Measurements from ENCODE around the gene SLC35A5. TPM values are rescaled to one million over a fixed set of nuclear protein-coding genes. Genes with fewer than 3 reads are reported as not detected.

The SLC35A5 gene
- total RNA-seq, 1 donor from 2014 or later, result 26.1 TPM

DNA sequence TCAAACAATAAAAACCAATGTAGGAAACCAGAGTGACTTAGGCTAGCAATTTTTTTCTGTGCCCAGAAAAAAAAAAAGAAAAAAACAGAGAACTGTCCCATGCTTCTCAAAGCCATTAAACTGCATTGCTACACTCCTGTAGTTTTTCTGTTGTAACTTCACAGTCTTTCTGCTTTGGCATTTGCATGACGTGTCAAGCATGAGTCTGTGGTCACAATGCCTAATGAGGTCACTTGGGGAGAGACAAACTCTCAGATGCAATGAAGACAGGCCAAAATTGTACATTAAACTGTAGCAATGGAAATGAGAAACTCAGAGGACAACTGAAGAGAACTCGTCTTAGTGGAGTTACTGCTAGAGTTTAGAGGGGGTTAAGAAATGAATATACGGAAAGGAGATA is 48.3 kb downstream of the SLC35A5 start:
- peaks cover 47% of the 10 kb centered on the region for H3K36me3 ChIP-seq (ENCODE audit: insufficient read depth, low read length)

GRCh38 chr3:112611752-112612515 is 50.1 kb downstream of the SLC35A5 start:
- H3K4me1 ChIP-seq (ENCODE audit: insufficient read depth, low read length), result peaks cover 6% of the 10 kb centered on the region
- Mint-ChIP-seq H3K4me1 (ENCODE audit: low read depth, unreplicated experiment) (peaks cover 7% of the 10 kb centered on the region), H3K36me3 (ENCODE audit: low read depth, unreplicated experiment) (peaks cover 29% of the 10 kb centered on the region), H3K27ac (ENCODE audit: unreplicated experiment) (peak overlapping the region; percentile 34), H3K9me3 (ENCODE audit: unreplicated experiment) (no peaks in the 10 kb centered on the region), H3K4me3 (ENCODE audit: unreplicated experiment) (no peak overlapping the region), H3K27me3 (ENCODE audit: low read depth, unreplicated experiment) (no peaks in the 10 kb centered on the region)
- TF ChIP-seq EZH2 (IDR thresholded peaks at IDR 0.05; ENCODE audit: insufficient read depth, low read length) (no peak), CTCF (IDR thresholded peaks at IDR 0.05; ENCODE audit: insufficient read depth, low read depth, low read length) (no peak)
- no peak overlapping the region for H3K4me3 ChIP-seq (ENCODE audit: insufficient read depth, low read depth, low read length)
- no peaks in the 10 kb centered on the region for H4K20me1 ChIP-seq (ENCODE audit: insufficient read depth, low read length)
- H3K9me3 ChIP-seq (ENCODE audit: insufficient read depth, low read depth, low read length), result no peaks in the 10 kb centered on the region
- peaks cover 58% of the 10 kb centered on the region for H3K36me3 ChIP-seq (ENCODE audit: insufficient read depth, low read length)
- H3K27me3 ChIP-seq (ENCODE audit: insufficient read depth, low read length), result no peaks in the 10 kb centered on the region
- DNase-seq (ENCODE audit: low read depth) (no peak), FAIRE-seq (peak; percentile 55)
- no peak overlapping the region for H3K9ac ChIP-seq (ENCODE audit: low read length)
- H2AFZ ChIP-seq (ENCODE audit: low read depth, low read length), result no peak overlapping the region
- no peaks in the 10 kb centered on the region for H3K79me2 ChIP-seq (ENCODE audit: insufficient read depth, low read length)
- no peak overlapping the region for H3K27ac ChIP-seq (ENCODE audit: low read depth, low read length)
- no peak overlapping the region for H3K4me2 ChIP-seq (ENCODE audit: low read length)

More for the DNA sequence above, 48.3 kb downstream of the SLC35A5 start:
- Histone ChIP-seq H3K27ac (ENCODE audit: low read depth, low read length) (peak overlapping the region; percentile 81), H3K9ac (ENCODE audit: low read length) (peak overlapping the region; percentile 61), H3K79me2 (ENCODE audit: insufficient read depth, low read length) (no peaks in the 10 kb centered on the region), H2AFZ (ENCODE audit: low read depth, low read length) (no peak overlapping the region), H4K20me1 (ENCODE audit: insufficient read depth, low read length) (no peaks in the 10 kb centered on the region), H3K4me1 (ENCODE audit: insufficient read depth, low read length) (peaks cover 13% of the 10 kb centered on the region), H3K4me2 (ENCODE audit: low read length) (peak overlapping the region; percentile 46), H3K4me3 (ENCODE audit: insufficient read depth, low read depth, low read length) (no peak overlapping the region), H3K9me3 (ENCODE audit: insufficient read depth, low read depth, low read length) (no peaks in the 10 kb centered on the region), H3K27me3 (ENCODE audit: insufficient read depth, low read length) (no peaks in the 10 kb centered on the region)
- no peak for FAIRE-seq
- Mint-ChIP-seq H3K27ac (ENCODE audit: unreplicated experiment) (peak overlapping the region; percentile 29), H3K36me3 (ENCODE audit: low read depth, unreplicated experiment) (peaks cover 19% of the 10 kb centered on the region), H3K4me1 (ENCODE audit: low read depth, unreplicated experiment) (peaks cover 10% of the 10 kb centered on the region), H3K4me3 (ENCODE audit: unreplicated experiment) (no peak overlapping the region), H3K27me3 (ENCODE audit: low read depth, unreplicated experiment) (no peaks in the 10 kb centered on the region), H3K9me3 (ENCODE audit: unreplicated experiment) (no peaks in the 10 kb centered on the region)
- no peak for TF ChIP-seq CTCF (IDR thresholded peaks at IDR 0.05; ENCODE audit: insufficient read depth, low read depth, low read length)
- TF ChIP-seq EZH2 (IDR thresholded peaks at IDR 0.05; ENCODE audit: insufficient read depth, low read length), result no peak
- peak; percentile 84 for DNase-seq (ENCODE audit: low read depth)

Data from astrocyte (in vitro differentiated cells and primary cell).